Measurements from ENCODE around the gene ZNF410. TPM values are rescaled to one million over a fixed set of nuclear protein-coding genes. Genes with fewer than 3 reads are reported as not detected.

Gene ZNF410
- total and polyA plus RNA-seq, 2 of the 13 experiments (the other 11 are each of a cell fraction or from before 2014, with no cell fraction given): 19.2 to 44.3 TPM

- TF ChIP-seq ZNF460 (CRISPR knock-in tag; IDR thresholded peaks at IDR 0.05; ENCODE audit: borderline replicate concordance) (no peak), SPEN (CRISPR knock-in tag; IDR thresholded peaks at IDR 0.05; ENCODE audit: low read depth) (peak; percentile 85), ZFP41 (CRISPR knock-in tag; IDR thresholded peaks at IDR 0.05; ENCODE audit: borderline replicate concordance) (no peak), ZNF234 (CRISPR knock-in tag; conservative IDR thresholded peaks at IDR 0.05) (no peak), ZNF343 (CRISPR knock-in tag; IDR thresholded peaks at IDR 0.05) (no peak), CBX2 (IDR thresholded peaks at IDR 0.05; ENCODE audit: low read depth, low read length) (no peak; the same call in 1 of the 2 replicates), CBX2 (CRISPR knock-in tag; IDR thresholded peaks at IDR 0.05; ENCODE audit: low read depth) (0 out of 2 replicates have a peak, but pooled peaks have one; percentile 53), GMEB2 (CRISPR knock-in tag; IDR thresholded peaks at IDR 0.05; ENCODE audit: low read depth) (peak; percentile 69), HNRNPUL1 (IDR thresholded peaks at IDR 0.05; ENCODE audit: low read depth, low read length) (no peak), THAP11 (CRISPR knock-in tag; IDR thresholded peaks at IDR 0.05) (peak; percentile 87), ZSCAN25 (CRISPR knock-in tag; IDR thresholded peaks at IDR 0.05) (peak; percentile 70), ZNF383 (CRISPR knock-in tag; IDR thresholded peaks at IDR 0.05; ENCODE audit: borderline replicate concordance) (no peak), NFYC (CRISPR knock-in tag; IDR thresholded peaks at IDR 0.05) (peak; percentile 89), RXRB (CRISPR knock-in tag; IDR thresholded peaks at IDR 0.05; ENCODE audit: borderline replicate concordance) (0 out of 2 replicates have a peak, but pooled peaks have one; percentile 35), ZNF230 (CRISPR knock-in tag; IDR thresholded peaks at IDR 0.05) (no peak)
- TF ChIP-seq, protein P1, sequence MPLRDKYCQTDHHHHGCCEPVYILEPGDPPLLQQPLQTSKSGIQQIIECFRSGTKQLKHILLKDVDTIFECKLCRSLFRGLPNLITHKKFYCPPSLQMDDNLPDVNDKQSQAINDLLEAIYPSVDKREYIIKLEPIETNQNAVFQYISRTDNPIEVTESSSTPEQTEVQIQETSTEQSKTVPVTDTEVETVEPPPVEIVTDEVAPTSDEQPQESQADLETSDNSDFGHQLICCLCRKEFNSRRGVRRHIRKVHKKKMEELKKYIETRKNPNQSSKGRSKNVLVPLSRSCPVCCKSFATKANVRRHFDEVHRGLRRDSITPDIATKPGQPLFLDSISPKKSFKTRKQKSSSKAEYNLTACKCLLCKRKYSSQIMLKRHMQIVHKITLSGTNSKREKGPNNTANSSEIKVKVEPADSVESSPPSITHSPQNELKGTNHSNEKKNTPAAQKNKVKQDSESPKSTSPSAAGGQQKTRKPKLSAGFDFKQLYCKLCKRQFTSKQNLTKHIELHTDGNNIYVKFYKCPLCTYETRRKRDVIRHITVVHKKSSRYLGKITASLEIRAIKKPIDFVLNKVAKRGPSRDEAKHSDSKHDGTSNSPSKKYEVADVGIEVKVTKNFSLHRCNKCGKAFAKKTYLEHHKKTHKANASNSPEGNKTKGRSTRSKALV (CRISPR knock-in tag; IDR thresholded peaks at IDR 0.05): no peak
- TF ChIP-seq, protein P2, sequence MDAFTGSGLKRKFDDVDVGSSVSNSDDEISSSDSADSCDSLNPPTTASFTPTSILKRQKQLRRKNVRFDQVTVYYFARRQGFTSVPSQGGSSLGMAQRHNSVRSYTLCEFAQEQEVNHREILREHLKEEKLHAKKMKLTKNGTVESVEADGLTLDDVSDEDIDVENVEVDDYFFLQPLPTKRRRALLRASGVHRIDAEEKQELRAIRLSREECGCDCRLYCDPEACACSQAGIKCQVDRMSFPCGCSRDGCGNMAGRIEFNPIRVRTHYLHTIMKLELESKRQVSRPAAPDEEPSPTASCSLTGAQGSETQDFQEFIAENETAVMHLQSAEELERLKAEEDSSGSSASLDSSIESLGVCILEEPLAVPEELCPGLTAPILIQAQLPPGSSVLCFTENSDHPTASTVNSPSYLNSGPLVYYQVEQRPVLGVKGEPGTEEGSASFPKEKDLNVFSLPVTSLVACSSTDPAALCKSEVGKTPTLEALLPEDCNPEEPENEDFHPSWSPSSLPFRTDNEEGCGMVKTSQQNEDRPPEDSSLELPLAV (CRISPR knock-in tag; conservative IDR thresholded peaks at IDR 0.05; ENCODE audit: low read depth): no peak
These were observed 63.4 kb downstream of the ZNF410 start, which contains the start of the genes COQ6 and FAM161B (continued) for GRCh38 chr14:73949752-73950734.

All from HepG2 (cell line).